Measurements from ENCODE around the gene EIF3A. TPM values are rescaled to one million over a fixed set of nuclear protein-coding genes. Genes with fewer than 3 reads are reported as not detected.
"Not testable (repeated sequence)": the region's sequence is repeated elsewhere in the genome, so short reads cannot be mapped to it uniquely, and the experiment has no call there.

The EIF3A gene
- total and polyA plus RNA-seq, 12 donors: 26.0 to 197 (median 93.3) TPM

GRCh38 chr10:119029613-119030420 is 50.8 kb downstream of the EIF3A start, which contains the start of gene NANOS1:
NANOS1 (plus strand) TSS chr10:119029714; CDS start chr10:119029802, 88 bp downstream.
- Histone ChIP-seq H3K36me3 (replicated peaks in 1 of 2) (peaks cover 0 to 16% of the 10 kb centered on the region in 2 donors), H3K4me3 (peak within 1 kb of the TSS in 2 of 4 donors; percentile 34 to 71), H3K27ac (peak within 1 kb of the TSS in 4 of 5 donors; percentile 47 to 88 (median 70)), H3K9me3 (replicated peaks in 1 of 3) (no peaks in the 10 kb centered on the region), H3K27me3 (no peaks in the 10 kb centered on the region), H3K4me1 (replicated peaks in 1 of 2) (peaks cover 13 to 15% of the 10 kb centered on the region in 2 donors)
- DNase-seq: peak in 2 of 7 donors; percentile 41 to 44
- WGBS, 4 donors: 1 to 2% (median 1%) methylated on average over 36 to 135 of the region's 136 CpGs; no CpG with 5 or more reads in 1 of the 4 donors
- TF ChIP-seq CTCF (IDR thresholded peaks at IDR 0.05) (no peak), POLR2A (IDR thresholded peaks at IDR 0.05) (peak; percentile 38 to 89)
- intact Hi-C loops (cut with DNase I): loop anchor here in 1 of 2 donors (5.0 to 10.0 kb wide), 2 partner anchors 37 to 465 kb away; no protein-coding TSS in a partner anchor

GRCh38 chr10:119028900-119029612 is 51.6 kb downstream of the EIF3A start:
- peak overlapping the region in 4 of 5 donors; percentile 4 to 88 (median 70) for H3K27ac ChIP-seq
- H3K4me3 ChIP-seq: peak overlapping the region in 2 of 4 donors; percentile 0 to 71
- peaks cover 0 to 9% of the 10 kb centered on the region in 2 donors for H3K36me3 ChIP-seq (replicated peaks in 1 of 2)
- H3K4me1 ChIP-seq (replicated peaks in 1 of 2): peaks cover 13 to 15% of the 10 kb centered on the region in 2 donors
- intact Hi-C loops (cut with DNase I): loop anchor here in 1 of 2 donors (10.0 kb wide), 1 partner anchor 464 kb away; no protein-coding TSS in a partner anchor
- H3K27me3 ChIP-seq: no peaks in the 10 kb centered on the region
- 4 to 10% (median 6%) methylated on average over 7 to 68 of the region's 68 CpGs for WGBS, 4 donors
- peak; percentile 91 to 96 (median 93) for DNase-seq
- H3K9me3 ChIP-seq (replicated peaks in 1 of 3): no peaks in the 10 kb centered on the region
- TF ChIP-seq POLR2A (IDR thresholded peaks at IDR 0.05) (no peak), CTCF (IDR thresholded peaks at IDR 0.05) (peak in 4 of 6 experiments; percentile 14 to 50 (median 38))

DNA sequence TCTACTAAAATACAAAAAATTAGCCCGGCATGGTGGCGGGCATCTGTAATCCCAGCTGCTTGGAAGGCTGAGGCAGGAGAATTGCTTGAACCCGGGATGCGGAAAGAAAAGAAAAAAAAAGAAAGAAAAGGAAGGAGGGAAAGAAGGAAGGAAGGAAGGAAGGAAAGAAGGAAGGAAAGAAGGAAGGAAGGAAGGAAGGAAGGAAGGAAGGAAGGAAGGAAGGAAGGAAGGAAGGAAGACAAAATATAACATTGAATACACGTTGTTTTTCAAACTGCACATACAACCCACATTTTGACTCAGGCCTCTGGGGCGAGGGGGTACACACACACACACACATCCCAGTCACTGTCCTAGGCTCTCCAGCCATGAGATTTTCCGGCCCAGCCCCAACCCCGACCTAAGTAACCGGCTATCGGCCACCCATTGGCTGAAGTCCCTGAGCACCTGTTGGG is 52.1 kb downstream of the EIF3A start:
- H3K27me3 ChIP-seq; H3K36me3 ChIP-seq (replicated peaks in 1 of 2); H3K9me3 ChIP-seq (replicated peaks in 1 of 3); DNase-seq: not testable (repeated sequence)
- Histone ChIP-seq H3K27ac (peak overlapping the region in 4 of 5 donors; percentile 4 to 88 (median 70)), H3K4me1 (replicated peaks in 1 of 2) (peaks cover 13 to 15% of the 10 kb centered on the region in 2 donors), H3K4me3 (peak overlapping the region in 1 of 4 donors; percentile 71)
- 57 to 74% (median 61%) methylated on average over 10 of the region's 10 CpGs for WGBS, 4 donors
- intact Hi-C loops (cut with DNase I): loop anchor here in 1 of 2 donors (10.0 kb wide), 1 partner anchor 464 kb away; no protein-coding TSS in a partner anchor

GRCh38 chr10:119026301-119027110 is 54.1 kb downstream of the EIF3A start:
- 69 to 85% (median 81%) methylated on average over 18 of the region's 18 CpGs for WGBS, 4 donors
- TF ChIP-seq CTCF (IDR thresholded peaks at IDR 0.05) (no peak), POLR2A (IDR thresholded peaks at IDR 0.05) (no peak)
- intact Hi-C loops (cut with DNase I): loop anchor here in 1 of 2 donors (10.0 kb wide), 1 partner anchor 462 kb away; no protein-coding TSS in a partner anchor
- H3K4me1 ChIP-seq (replicated peaks in 1 of 2): peaks cover 12% of the 10 kb centered on the region in 2 donors
- H3K4me3 ChIP-seq: no peak overlapping the region
- H3K27me3 ChIP-seq: no peaks in the 10 kb centered on the region
- H3K9me3 ChIP-seq (replicated peaks in 1 of 3): no peaks in the 10 kb centered on the region
- H3K27ac ChIP-seq: no peak overlapping the region
- H3K36me3 ChIP-seq (replicated peaks in 1 of 2): no peaks in the 10 kb centered on the region
- no peak for DNase-seq
